HG02571 (cell line): Measurements from ENCODE around the gene MTFMT.
A peak's percentile ranks its signal among the peaks of the same experiment; 100 is the strongest.

Source experiments
- ATAC-seq: cut with Tn5 transposase; IDR thresholded peaks from one replicate; pipeline ENCODE4 v1.9.1; 2021; ENCODE audit warnings: mild to moderate bottlenecking, moderate library complexity; ENCODE audit not compliant: unreplicated experiment

The MTFMT gene

GRCh38 chr15:64989416-64990167 lies 39.8 kb downstream of the MTFMT start, which contains the start of gene SPG21:
Gene SPG21, minus strand, starts transcription at chr15:64989914. Its CDS starts 6,345 bp downstream, at chr15:64983569.
- ATAC-seq: peak; percentile 95

- ATAC-seq: no peak
Measured at GRCh38 chr15:64987136-64987535, 42.3 kb downstream of the MTFMT start.

GRCh38 chr15:64985366-64986033 lies 43.9 kb downstream of the MTFMT start:
- no peak for ATAC-seq

GRCh38 chr15:64982472-64982871 lies 47.0 kb downstream of the MTFMT start:
- no peak for ATAC-seq

GRCh38 chr15:64981812-64982431 lies 47.5 kb downstream of the MTFMT start:
- ATAC-seq: no peak

- no peak for ATAC-seq
Measured at GRCh38 chr15:64979252-64979710, 50.2 kb downstream of the MTFMT start.

GRCh38 chr15:64975390-64975789 lies 54.0 kb downstream of the MTFMT start:
- no peak for ATAC-seq

GRCh38 chr15:64970698-64971097 lies 58.7 kb downstream of the MTFMT start:
- ATAC-seq: no peak

- no peak for ATAC-seq
Measured at GRCh38 chr15:64969401-64969800, 60.0 kb downstream of the MTFMT start.

- ATAC-seq: no peak
Measured at GRCh38 chr15:64961013-64961412, 68.4 kb downstream of the MTFMT start.

GRCh38 chr15:64960153-64960552 lies 69.3 kb downstream of the MTFMT start:
- no peak for ATAC-seq

GRCh38 chr15:64959128-64959527 lies 70.3 kb downstream of the MTFMT start:
- ATAC-seq: no peak

- ATAC-seq: no peak
Measured at GRCh38 chr15:64954395-64954794, 75.0 kb downstream of the MTFMT start.

- ATAC-seq: no peak
Measured at GRCh38 chr15:64951777-64952418, 77.5 kb downstream of the MTFMT start.
